C1 segment of cervical spinal cord (tissue), 14 donors: Measurements from ENCODE around the gene GSTM2.
A peak's percentile ranks its signal among the peaks of the same experiment; 100 is the strongest.
"Not testable (repeated sequence)": the region's sequence is repeated elsewhere in the genome, so short reads cannot be mapped to it uniquely, and the experiment has no call there.

Experiments
- DNase-seq, 14 donors: peaks; one replicate each; lab custom pipeline; 2025; lab: John Stamatoyannopoulos, UW

GSTM2 gene

GRCh38 chr1:109644670-109645069, 23.2 kb upstream of the GSTM2 start:
- DNase-seq = no peak

DNA sequence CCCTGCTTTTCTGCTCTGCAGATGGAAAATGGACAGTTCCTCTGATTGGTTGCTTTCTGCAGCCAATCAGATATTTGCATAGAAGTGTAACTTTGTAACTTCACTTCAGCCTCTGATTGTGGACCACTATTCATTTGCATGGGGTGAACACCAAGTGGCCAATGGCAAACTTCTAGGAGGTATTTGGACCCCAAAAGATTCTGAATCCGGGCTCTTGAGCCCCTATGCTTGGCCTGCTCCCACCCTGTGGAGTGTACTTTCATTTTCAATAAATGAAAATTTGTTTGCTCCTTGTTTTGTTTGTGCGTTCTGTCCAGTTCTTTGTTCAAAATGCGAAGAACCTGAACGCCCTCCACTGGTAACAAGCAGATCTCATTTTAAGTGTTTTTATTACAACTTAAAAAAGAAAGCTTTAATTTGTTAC, 18.4 kb upstream of the GSTM2 start:
- DNase-seq = no peak

- no peak for DNase-seq
These were observed 17.2 kb upstream of the GSTM2 start for GRCh38 chr1:109650609-109651008.

- no peak for DNase-seq
These were observed 15.5 kb upstream of the GSTM2 start for GRCh38 chr1:109652402-109652801.

- no peak for DNase-seq
These were observed 14.6 kb upstream of the GSTM2 start for GRCh38 chr1:109653306-109653705.

DNA sequence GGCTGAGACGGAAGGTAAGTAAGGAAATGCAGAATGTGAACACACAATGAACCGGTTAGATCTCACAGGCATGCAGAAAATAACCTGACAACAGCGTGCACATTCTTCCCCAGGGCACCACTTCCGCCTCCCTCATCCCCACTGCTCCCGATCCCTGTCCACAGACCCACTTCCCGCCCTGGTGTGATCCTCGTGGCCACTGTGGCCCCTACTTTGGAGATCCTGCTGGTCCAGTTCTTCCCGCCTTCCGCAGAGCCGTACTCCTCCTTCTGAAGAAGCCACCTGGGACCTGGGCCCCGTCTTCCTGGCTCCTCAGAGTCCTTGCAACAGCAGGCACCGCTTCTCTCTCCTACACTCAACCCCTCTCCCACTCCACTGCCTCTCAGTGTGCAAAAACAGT, 13.3 kb upstream of the GSTM2 start:
- no peak for DNase-seq

DNA sequence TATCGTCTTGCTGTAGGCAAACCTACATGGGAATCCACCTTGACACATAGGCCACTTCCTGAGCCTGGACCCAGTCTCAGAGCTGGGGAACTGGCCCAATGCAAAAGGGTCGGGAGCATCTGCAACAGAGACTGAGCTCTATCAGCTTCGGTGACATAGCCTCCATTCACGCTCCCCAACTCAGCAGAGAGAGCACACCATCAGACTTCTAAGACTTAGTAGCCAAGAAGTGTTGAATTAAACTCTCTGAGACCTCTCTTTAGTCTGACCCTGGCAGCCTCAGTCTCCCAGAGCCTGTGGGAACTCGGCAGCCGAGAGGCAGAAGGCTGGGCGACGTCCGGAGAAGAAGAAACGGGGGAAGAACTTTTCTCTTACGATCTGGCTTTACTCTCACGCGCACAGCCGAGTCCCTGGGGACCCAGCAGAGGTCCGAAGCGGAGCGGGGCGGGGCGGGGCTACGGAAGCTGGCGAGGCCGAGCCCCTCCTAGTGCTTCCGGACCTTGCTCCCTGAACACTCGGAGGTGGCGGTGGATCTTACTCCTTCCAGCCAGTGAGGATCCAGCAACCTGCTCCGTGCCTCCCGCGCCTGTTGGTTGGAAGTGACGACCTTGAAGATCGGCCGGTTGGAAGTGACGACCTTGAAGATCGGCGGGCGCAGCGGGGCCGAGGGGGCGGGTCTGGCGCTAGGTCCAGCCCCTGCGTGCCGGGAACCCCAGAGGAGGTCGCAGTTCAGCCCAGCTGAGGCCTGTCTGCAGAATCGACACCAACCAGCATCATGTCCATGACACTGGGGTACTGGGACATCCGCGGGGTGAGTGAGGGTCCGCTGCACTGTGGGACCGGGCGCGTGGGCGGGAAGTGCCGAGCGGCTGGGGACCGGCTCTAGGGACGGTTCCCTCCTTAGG, 12.0 kb upstream of the GSTM2 start, which contains the start of gene GSTM4:
GSTM4 (plus strand) TSS at position 485 of the 905 bp plus-strand sequence; CDS start at position 776, 291 bp downstream.
- DNase-seq = peak in 13 of 14 donors; percentile 24 to 89 (median 69)

DNA sequence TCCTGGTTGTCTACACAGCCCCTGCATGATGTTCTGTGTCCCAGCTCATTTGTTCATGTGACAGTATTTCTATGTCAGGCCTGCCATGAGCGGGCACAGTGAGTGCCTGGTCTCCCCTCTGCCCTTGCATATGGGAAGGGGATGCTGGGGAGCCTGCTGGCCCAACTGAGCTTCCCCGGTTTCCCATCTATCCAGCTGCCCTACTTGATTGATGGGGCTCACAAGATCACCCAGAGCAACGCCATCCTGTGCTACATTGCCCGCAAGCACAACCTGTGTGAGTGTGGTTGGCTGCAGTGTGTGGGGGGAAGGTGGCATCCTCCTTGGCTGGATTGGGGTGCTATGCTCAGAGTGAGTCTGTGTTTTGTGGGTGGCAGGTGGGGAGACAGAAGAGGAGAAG, 10.5 kb upstream of the GSTM2 start:
- DNase-seq = no peak

GRCh38 chr1:109657970-109658369, 9.9 kb upstream of the GSTM2 start:
- no peak for DNase-seq

DNA sequence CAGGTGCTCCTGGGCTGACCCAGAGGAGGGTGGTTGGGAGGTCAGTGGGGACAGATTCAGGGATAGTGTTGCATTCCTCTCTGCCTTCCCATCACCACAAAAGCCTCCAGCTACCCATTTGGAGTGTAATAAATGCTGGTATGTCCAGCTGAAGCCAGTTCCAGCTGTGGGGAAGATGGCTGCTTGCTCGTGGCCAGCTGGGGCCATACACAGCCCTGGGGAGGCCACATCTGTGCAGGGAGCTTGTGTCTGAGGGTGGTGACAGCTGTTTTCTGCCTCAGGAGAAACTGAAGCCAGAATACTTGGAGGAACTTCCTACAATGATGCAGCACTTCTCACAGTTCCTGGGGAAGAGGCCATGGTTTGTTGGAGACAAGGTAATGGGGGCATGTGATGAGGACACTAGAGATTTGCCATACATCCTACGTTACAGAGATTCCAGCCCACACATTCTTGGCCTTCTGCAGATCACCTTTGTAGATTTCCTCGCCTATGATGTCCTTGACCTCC, 9.3 kb upstream of the GSTM2 start:
- DNase-seq = no peak

- no peak for DNase-seq
These were observed 8.7 kb upstream of the GSTM2 start for GRCh38 chr1:109659145-109659544.

GRCh38 chr1:109659997-109660690, 7.7 kb upstream of the GSTM2 start:
- DNase-seq = peak in 1 of 14 donors; percentile 80

- DNase-seq = not testable (repeated sequence)
These were observed 7.2 kb upstream of the GSTM2 start for GRCh38 chr1:109660691-109661026.

DNA sequence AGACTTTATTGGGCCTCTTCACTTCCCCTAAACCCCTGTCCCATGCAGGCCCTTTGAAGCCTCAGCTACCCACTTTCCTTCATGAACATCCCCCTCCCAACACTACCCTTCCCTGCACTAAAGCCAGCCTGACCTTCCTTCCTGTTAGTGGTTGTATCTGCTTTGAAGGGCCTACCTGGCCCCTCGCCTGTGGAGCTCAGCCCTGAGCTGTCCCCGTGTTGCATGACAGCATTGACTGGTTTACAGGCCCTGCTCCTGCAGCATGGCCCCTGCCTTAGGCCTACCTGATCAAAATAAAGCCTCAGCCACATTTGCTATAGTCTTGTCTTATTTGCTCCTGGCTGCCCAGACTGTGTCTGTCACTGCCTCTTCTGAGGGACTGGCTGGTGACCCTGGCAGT, 6.5 kb upstream of the GSTM2 start:
- no peak for DNase-seq

DNA sequence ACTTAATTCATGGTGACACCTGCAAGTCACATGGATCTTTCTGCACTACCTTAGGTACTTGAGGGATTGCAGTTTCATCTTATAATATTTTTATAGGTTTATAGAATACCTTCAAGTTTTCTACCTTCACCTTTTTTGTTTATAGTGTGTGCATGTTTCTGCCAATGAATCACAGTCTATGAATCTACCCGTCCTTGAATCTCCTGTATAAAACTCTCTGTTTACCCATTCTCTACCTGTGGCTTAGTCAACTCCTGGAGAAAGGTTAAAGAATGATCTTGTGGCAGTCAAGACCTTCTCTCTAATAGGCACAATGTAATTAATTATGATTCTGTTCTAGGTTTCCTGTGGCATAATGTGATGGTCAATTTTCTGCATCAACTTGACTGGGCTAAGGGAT, 3.2 kb upstream of the GSTM2 start:
- DNase-seq = no peak

DNA sequence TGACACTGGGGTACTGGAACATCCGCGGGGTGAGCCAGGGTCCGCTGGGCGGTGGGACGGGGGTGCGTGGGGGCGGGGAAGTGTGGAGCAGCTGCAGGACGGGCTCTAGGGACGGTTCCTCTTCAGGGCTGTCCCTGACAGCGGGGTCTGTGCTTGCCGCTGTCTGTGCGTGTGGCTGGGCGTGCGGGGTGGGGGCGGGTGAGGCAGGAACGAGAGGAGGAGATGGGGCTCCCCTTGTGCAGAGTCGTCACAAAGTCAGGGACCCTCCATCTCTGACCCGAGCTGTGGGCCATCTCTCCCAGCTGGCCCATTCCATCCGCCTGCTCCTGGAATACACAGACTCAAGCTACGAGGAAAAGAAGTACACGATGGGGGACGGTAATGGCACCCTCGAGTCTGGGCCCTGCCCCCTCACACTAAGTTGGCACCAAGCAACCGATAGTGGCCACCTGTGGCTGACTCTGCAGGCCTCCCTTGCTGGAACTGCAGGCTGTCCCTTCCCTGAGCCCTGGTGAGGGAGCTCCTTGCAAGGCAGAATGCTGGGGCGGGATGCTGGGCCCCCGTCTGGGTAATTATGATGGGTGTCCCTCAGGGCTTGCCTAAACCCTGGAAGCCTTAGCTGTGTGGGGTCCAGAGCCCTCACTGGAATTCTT, 392 bp downstream of the GSTM2 start:
- DNase-seq = no peak

- no peak for DNase-seq
These were observed 1.5 kb downstream of the GSTM2 start for GRCh38 chr1:109669246-109669948.

DNA sequence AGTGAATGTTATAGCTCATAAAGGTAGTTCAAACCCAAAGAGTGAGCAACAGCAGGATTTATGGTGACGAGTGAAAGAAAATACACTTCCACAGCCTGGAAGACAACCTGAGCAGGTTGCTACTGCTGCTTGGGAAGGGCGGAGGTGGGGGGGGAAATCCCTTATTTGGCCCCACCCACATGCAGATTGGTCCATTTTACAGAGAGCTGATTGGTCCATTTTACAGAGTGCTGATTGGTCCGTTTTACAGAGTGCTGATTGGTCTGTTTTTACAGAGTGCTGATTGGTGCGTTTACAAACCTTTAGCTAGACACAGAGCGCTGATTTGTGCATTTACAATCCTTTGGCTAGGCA, 2.1 kb downstream of the GSTM2 start:
- DNase-seq = not testable (repeated sequence)

GRCh38 chr1:109671067-109671466, 3.2 kb downstream of the GSTM2 start:
- DNase-seq = no peak

DNA sequence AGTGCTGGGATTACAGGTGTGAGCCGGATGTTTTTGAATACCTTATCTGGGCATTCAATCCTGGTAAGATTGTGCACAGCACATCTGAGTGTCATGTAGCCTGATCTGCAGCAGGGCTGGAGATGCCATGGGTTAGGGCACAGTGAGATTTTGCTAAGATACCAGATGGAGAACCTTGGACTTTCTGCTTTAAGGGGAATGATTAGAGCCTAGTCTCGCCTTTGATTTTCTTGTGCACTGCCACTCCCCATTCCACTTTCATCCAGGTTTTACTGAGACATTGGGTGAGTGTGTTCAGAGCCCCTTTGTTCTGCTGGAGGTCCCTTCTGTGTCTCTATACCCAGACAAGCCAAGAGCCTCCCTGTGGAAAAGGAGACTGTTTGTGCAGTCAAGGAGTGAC, 6.0 kb downstream of the GSTM2 start:
- not testable (repeated sequence) for DNase-seq

DNA sequence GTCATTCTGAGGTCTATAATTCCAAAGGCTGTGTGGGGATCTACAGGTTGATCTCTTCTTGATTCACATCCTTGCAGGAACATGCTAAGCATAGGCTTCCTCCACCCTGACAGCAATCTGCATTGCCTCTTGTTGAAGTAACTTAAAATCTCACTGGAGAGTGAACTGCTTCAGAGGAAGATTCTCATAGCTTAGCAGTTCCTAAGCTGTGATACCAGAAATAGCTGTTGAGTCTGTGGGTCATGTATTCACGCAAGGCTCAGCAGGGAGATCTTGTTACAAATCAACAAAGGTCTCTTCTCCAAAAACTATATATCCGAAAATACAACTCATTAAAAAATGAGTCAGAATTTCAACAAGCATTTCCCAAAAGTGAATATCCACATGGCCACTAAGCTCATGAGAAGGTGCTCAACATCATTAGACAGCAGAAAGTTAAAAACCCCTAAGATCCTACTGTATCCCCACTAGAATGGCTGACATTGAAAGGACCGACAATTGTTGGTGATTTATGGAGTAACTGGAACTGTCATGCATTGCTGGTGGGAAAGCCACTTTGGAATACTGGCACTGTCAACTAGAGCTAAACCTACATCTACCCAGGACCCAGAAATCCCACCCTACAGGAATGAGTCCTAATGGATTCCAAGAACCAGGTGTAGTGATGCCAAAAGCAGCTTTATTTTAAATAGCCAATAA, 9.0 kb downstream of the GSTM2 start:
- not testable (repeated sequence) for DNase-seq
